Mesendoderm (in vitro differentiated cells): ENCODE data around the gene IL3RA.
A peak's percentile ranks its signal among the peaks of the same experiment; 100 is the strongest.

Experiments used
- DNase-seq: peaks from one replicate; pipeline ENCODE4 v3.0.0; 2013
- H2AK5ac ChIP-seq: 2 replicates; pipeline ENCODE4 v1.6.1; 2013; ENCODE audit warnings: low read length, inconsistent platforms
- H2BK120ac ChIP-seq: 2 replicates; pipeline ENCODE4 v1.6.1; 2013; ENCODE audit warnings: low read depth, mild to moderate bottlenecking, low read length, moderate library complexity, mixed read lengths
- H2BK15ac ChIP-seq: replicated peaks from 2 replicates; pipeline ENCODE4 v1.6.1; 2013; ENCODE audit warnings: low read depth, mild to moderate bottlenecking, moderate library complexity
- H2BK5ac ChIP-seq: 2 replicates; pipeline ENCODE4 v1.6.1; 2013; ENCODE audit warnings: low read length, inconsistent platforms
- H3K18ac ChIP-seq: 2 replicates; pipeline ENCODE4 v1.6.1; 2013; ENCODE audit warnings: mild to moderate bottlenecking, low read length, mixed read lengths
- H3K23ac ChIP-seq: one replicate; pipeline ENCODE4 v1.6.1; 2013; ENCODE audit warnings: low read length
- H3K27ac ChIP-seq: 2 replicates; pipeline ENCODE4 v1.5.1; 2013; ENCODE audit warnings: low read depth, mild to moderate bottlenecking, inconsistent platforms, low read length, moderate library complexity
- H3K27me3 ChIP-seq: 2 replicates; pipeline ENCODE4 v1.6.1; 2013; ENCODE audit warnings: low read length, control low read depth, mild to moderate bottlenecking, inconsistent platforms; ENCODE audit not compliant: insufficient read depth, poor library complexity
- H3K36me3 ChIP-seq: 2 replicates; pipeline ENCODE4 v1.6.1; 2013; ENCODE audit warnings: low read length, inconsistent platforms; ENCODE audit not compliant: control insufficient read depth, insufficient read depth
- H3K4ac ChIP-seq: one replicate; pipeline ENCODE4 v1.6.1; 2013; ENCODE audit warnings: low read depth, mild to moderate bottlenecking, low read length, moderate library complexity
- H3K4me1 ChIP-seq: 2 replicates; pipeline ENCODE4 v1.6.1; 2013; ENCODE audit warnings: low read depth, low read length, inconsistent platforms; ENCODE audit not compliant: control insufficient read depth
- H3K4me2 ChIP-seq: 2 replicates; pipeline ENCODE4 v1.6.1; 2013; ENCODE audit warnings: low read length
- H3K4me3 ChIP-seq: 2 replicates; pipeline ENCODE4 v1.5.1; 2013; ENCODE audit warnings: mild to moderate bottlenecking, low read length
- H3K56ac ChIP-seq: one replicate; pipeline ENCODE4 v1.6.1; 2013; ENCODE audit warnings: low read length
- H3K79me1 ChIP-seq: 2 replicates; pipeline ENCODE4 v1.6.1; 2013; ENCODE audit warnings: low read length, inconsistent platforms
- H3K79me2 ChIP-seq: 2 replicates; pipeline ENCODE4 v1.6.1; 2013; ENCODE audit warnings: mild to moderate bottlenecking, low read length; ENCODE audit not compliant: control insufficient read depth, insufficient read depth
- H3K9ac ChIP-seq: 2 replicates; pipeline ENCODE4 v1.6.1; 2013; ENCODE audit warnings: low read length, inconsistent platforms
- H4K5ac ChIP-seq: one replicate; pipeline ENCODE4 v1.6.1; 2013; ENCODE audit warnings: low read length
- H4K8ac ChIP-seq: one replicate; pipeline ENCODE4 v1.6.1; 2013; ENCODE audit warnings: low read depth, mild to moderate bottlenecking, control low read depth, low read length, moderate library complexity
- WGBS: extraction: QIAGEN DNeasy Blood & Tissue Kit; methylation state at CpG from one replicate; pipeline ENCODE4 v1.1.7; 2013; ENCODE audit warnings: low lambda C conversion rate, missing lambda C conversion rate; ENCODE audit not compliant: insufficient coverage; ENCODE audit errors: extremely low coverage; 5-methylcytosine and 5-hydroxymethylcytosine counted together

IL3RA gene

DNA sequence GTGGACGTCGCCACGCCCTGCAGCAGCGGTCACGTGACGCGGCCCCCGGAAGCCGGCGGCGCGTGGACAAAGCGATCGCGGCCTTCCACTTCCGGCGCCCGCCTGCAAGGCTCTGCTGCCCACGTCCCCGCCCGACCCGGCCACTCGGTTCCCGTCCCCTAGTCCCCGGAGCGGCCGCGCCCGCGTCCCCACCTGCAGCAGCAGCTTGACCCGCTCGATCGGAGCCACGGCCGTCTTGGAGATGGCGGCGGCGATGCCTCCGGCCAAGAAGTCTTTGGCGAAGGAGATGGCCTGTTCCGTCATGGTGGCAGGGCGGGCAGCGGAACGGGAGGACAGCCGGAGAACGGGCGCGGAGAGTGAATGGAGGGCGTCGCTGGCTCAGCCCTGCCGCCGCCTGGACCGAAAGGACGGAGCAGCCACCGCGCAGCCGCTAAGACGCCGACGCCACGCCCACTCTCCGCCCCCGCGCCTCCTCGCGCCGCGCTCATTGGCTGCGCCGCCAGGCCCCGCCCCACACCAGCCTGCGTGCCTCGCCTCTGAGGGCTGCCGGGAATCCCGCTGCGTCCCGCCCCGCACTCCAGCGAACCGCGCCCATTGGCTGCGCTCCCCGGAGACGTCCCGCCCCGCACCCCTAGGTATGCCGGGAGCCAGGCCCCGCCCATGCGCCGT, 55.3 kb downstream of the IL3RA start, which contains the start of gene SLC25A6:
Gene SLC25A6 (minus strand): TSS at position 407 of the 669 bp plus-strand sequence. CDS start 104 bp downstream, at position 303.
- H2AK5ac ChIP-seq = peak within 1 kb of the TSS; percentile 70
- peak within 1 kb of the TSS; percentile 88 for H2BK5ac ChIP-seq
- peaks cover 20% of the 10 kb centered on the region for H3K79me1 ChIP-seq
- peak within 1 kb of the TSS; percentile 98 for H3K56ac ChIP-seq
- H2BK15ac ChIP-seq = no peak within 1 kb of the TSS
- peak within 1 kb of the TSS; percentile 100 for H3K9ac ChIP-seq
- H2BK120ac ChIP-seq = peak within 1 kb of the TSS; percentile 90
- peaks cover 2% of the 10 kb centered on the region for H3K4me1 ChIP-seq
- no CpG with 5 or more reads among the region's 90 CpGs for WGBS
- H3K23ac ChIP-seq = peak within 1 kb of the TSS; percentile 66
- DNase-seq = peak; percentile 99
- H4K8ac ChIP-seq = peak within 1 kb of the TSS; percentile 29
- no peaks in the 10 kb centered on the region for H3K27me3 ChIP-seq
- peaks cover 62% of the 10 kb centered on the region for H3K79me2 ChIP-seq
- H4K5ac ChIP-seq = no peak within 1 kb of the TSS
- H3K4me3 ChIP-seq = peak within 1 kb of the TSS; percentile 100
- H3K4ac ChIP-seq = peak within 1 kb of the TSS; percentile 99
- peak within 1 kb of the TSS; percentile 53 for H3K4me2 ChIP-seq
- peaks cover 22% of the 10 kb centered on the region for H3K36me3 ChIP-seq
- H3K27ac ChIP-seq = peak within 1 kb of the TSS; percentile 98
- H3K18ac ChIP-seq = peak within 1 kb of the TSS; percentile 97

DNA sequence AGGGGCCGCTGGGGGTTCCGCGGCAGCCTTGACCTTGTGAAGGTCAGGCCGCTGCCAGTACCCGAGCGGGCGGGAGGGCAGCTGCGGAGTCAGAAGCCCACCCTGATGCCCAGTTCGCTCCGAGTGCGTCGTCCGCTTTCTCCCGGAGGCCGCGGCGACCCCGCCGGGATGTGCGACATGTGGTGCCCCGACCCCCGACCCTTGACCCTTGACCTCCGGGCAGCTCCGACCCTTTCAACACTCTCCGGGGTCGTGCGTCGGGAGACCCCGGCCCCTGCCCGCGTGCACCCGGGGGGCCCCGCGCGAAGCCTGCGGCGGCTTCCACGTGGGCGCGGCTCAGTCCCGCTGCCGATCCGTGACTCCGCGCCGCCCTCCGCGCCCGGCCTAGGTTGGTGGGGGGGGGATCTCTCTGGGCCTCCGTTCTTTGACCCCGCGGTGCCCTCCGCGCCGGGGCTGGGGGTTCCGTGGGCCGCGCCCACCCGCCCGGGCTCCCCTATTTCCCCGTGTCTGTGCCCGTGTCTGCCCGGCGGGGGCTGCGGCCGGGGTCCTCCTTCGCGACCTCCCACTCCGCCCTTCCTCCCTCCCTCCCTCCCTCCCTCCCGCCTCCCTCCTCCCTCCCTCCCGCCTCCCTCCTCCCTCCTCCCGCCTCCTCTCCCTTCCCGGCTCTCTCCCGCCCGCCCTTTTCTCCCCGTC, 55.9 kb downstream of the IL3RA start:
- H2BK15ac ChIP-seq = no peak overlapping the region
- H3K4me3 ChIP-seq = peak overlapping the region; percentile 84
- H3K79me2 ChIP-seq = peaks cover 61% of the 10 kb centered on the region
- no peak overlapping the region for H4K5ac ChIP-seq
- peak overlapping the region; percentile 97 for H3K56ac ChIP-seq
- H2BK5ac ChIP-seq = peak overlapping the region; percentile 88
- peak overlapping the region; percentile 44 for H3K4me2 ChIP-seq
- H3K27me3 ChIP-seq = no peaks in the 10 kb centered on the region
- peaks cover 17% of the 10 kb centered on the region for H3K36me3 ChIP-seq
- peak; percentile 82 for DNase-seq
- peak overlapping the region; percentile 29 for H4K8ac ChIP-seq
- peak overlapping the region; percentile 85 for H3K27ac ChIP-seq
- peaks cover 16% of the 10 kb centered on the region for H3K79me1 ChIP-seq
- peak overlapping the region; percentile 94 for H3K4ac ChIP-seq
- peaks cover 2% of the 10 kb centered on the region for H3K4me1 ChIP-seq
- H3K18ac ChIP-seq = peak overlapping the region; percentile 97
- peak overlapping the region; percentile 66 for H3K23ac ChIP-seq
- no CpG with 5 or more reads among the region's 76 CpGs for WGBS
- H2BK120ac ChIP-seq = peak overlapping the region; percentile 90
- no peak overlapping the region for H2AK5ac ChIP-seq
- H3K9ac ChIP-seq = peak overlapping the region; percentile 95

DNA sequence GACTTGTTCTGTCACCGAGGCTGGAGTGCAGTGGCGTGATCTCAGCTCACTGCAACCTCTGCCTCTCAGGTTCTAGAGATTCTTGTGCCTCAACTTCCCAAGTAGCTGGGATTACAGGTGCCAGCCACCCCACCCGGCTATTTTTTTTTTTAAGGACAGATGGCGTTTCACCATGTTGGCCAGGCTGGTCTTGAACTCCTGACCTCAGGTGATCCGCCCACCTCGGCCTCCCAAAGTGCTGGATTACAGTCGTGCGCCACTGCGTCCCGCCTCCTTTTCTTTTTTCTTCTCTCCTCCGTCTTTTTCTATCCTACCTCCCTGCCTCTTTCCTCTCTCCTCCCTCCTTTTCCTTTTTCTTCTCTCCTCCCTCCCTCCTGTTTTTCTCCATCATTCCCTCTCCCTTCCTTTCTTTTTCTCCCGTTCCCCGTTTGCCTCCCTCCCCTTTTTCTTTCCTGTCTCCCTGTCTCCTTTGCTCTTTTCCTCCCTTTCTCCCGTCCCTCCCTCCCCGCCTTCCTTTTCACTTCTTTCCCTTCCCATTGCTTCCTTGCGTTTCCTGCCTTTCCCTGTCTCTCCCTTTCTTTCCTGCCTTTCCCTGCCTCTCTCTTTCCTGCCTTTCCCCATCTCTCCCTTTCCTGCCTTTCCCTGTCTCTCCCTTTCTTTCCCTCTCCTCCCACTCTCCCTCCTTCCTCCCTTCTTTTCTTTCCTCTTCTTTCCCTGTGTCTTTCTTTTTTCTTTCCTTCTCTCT, 57.5 kb downstream of the IL3RA start:
- no peak overlapping the region for H2BK15ac ChIP-seq
- H3K23ac ChIP-seq = no peak overlapping the region
- DNase-seq = no peak
- H3K4me1 ChIP-seq = peaks cover 2% of the 10 kb centered on the region
- no peak overlapping the region for H3K4ac ChIP-seq
- H3K27me3 ChIP-seq = no peaks in the 10 kb centered on the region
- H3K4me2 ChIP-seq = no peak overlapping the region
- H2BK120ac ChIP-seq = no peak overlapping the region
- peaks cover 47% of the 10 kb centered on the region for H3K79me2 ChIP-seq
- H2AK5ac ChIP-seq = no peak overlapping the region
- H3K18ac ChIP-seq = no peak overlapping the region
- H4K5ac ChIP-seq = no peak overlapping the region
- H3K56ac ChIP-seq = peak overlapping the region; percentile 74
- peaks cover 16% of the 10 kb centered on the region for H3K79me1 ChIP-seq
- H3K9ac ChIP-seq = peak overlapping the region; percentile 83
- no CpG with 5 or more reads among the region's 16 CpGs for WGBS
- peaks cover 13% of the 10 kb centered on the region for H3K36me3 ChIP-seq
- H3K4me3 ChIP-seq = no peak overlapping the region
- no peak overlapping the region for H2BK5ac ChIP-seq
- H3K27ac ChIP-seq = no peak overlapping the region
- no peak overlapping the region for H4K8ac ChIP-seq

DNA sequence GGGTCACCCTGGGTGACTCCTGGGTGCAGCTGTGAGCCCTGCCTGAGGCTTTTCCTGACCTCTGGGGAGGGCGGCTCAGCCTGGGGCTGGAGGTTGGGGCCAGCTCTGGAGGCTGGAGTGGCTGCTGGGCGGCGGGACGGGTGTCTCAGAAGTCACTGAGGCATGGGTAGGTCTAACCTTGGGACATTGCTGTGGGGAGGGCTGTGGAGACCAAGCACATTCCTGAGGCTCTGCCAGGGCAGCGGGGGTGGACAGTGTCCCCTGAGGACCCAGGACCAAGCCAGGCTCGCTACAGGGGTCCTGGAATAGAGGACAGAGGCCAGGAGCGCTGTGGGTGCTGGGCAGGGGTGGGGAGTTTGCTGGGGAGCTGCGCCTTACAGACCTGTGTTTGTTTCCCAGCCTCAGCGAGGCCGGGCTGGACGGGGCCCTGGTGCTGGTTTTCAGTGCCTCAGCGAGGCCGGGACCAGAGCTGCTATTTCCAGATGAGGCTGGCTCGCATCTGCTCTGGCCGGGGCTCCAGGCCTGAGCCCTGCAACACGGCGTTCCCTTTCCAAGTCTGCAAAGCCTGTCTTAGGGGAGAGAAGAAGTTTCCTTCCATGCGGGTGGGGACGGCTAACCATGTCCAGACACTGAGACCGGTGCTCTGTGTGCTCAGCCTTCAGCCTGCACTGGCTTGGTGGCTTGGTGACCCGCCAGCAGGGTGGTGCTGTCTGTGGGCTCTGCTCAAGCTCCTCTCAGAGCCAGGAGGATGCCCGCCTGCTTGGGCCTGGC, 58.3 kb downstream of the IL3RA start:
- Histone ChIP-seq H3K4me2 (no peak overlapping the region), H3K36me3 (peaks cover 6% of the 10 kb centered on the region), H3K18ac (no peak overlapping the region), H4K5ac (no peak overlapping the region), H3K56ac (peak overlapping the region; percentile 74), H4K8ac (no peak overlapping the region), H3K4me1 (peaks cover 2% of the 10 kb centered on the region), H2BK15ac (no peak overlapping the region), H3K4ac (no peak overlapping the region), H2BK120ac (no peak overlapping the region), H3K27ac (no peak overlapping the region), H2BK5ac (no peak overlapping the region), H3K79me1 (peaks cover 11% of the 10 kb centered on the region), H2AK5ac (no peak overlapping the region), H3K4me3 (no peak overlapping the region), H3K9ac (peak overlapping the region; percentile 83), H3K79me2 (peaks cover 38% of the 10 kb centered on the region), H3K27me3 (no peaks in the 10 kb centered on the region), H3K23ac (no peak overlapping the region)
- no peak for DNase-seq
- no CpG with 5 or more reads among the region's 22 CpGs for WGBS

DNA sequence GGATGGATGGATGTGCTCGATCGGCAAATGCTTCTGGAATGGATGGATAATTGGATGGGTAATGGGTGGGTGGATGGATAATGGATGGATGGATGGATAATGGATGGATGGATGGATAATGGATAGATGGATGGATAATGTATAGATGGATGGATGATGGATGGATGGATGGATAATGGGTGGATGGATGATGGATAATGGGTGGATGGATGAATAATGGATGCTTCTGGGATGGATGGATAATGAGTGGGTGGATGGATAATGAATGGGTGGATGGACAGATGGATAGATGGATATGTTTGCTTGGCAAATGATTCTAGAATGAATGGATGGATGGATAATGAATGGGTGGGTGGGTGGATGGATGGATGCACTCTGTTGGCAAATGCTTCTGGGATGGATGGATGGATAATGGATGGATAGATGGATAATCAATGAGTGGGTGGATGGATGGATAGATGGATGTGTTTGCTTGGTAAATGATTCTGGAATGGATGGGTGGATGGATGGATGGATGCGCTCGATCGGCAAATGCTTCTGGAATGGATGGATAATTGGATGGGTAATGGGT, 59.1 kb downstream of the IL3RA start:
- H2BK120ac ChIP-seq = no peak overlapping the region
- no peak overlapping the region for H2BK15ac ChIP-seq
- no peak overlapping the region for H3K23ac ChIP-seq
- H3K27me3 ChIP-seq = no peaks in the 10 kb centered on the region
- no peak overlapping the region for H2BK5ac ChIP-seq
- peaks cover 11% of the 10 kb centered on the region for H3K79me1 ChIP-seq
- no peak overlapping the region for H4K8ac ChIP-seq
- no peak overlapping the region for H4K5ac ChIP-seq
- no peak overlapping the region for H3K4me2 ChIP-seq
- no peak overlapping the region for H3K4ac ChIP-seq
- H3K4me3 ChIP-seq = no peak overlapping the region
- no peak overlapping the region for H2AK5ac ChIP-seq
- H3K79me2 ChIP-seq = peaks cover 30% of the 10 kb centered on the region
- H3K9ac ChIP-seq = no peak overlapping the region
- no peak overlapping the region for H3K56ac ChIP-seq
- H3K27ac ChIP-seq = no peak overlapping the region
- no CpG with 5 or more reads among the region's 5 CpGs for WGBS
- H3K4me1 ChIP-seq = peaks cover 2% of the 10 kb centered on the region
- H3K36me3 ChIP-seq = peaks cover 2% of the 10 kb centered on the region
- no peak for DNase-seq
- H3K18ac ChIP-seq = no peak overlapping the region
